Hepatocyte (in vitro differentiated cells): ENCODE results near the gene AXDND1. TPM values are rescaled to one million over a fixed set of nuclear protein-coding genes. Genes with fewer than 3 reads are reported as not detected.
"Not testable (repeated sequence)": the region's sequence is repeated elsewhere in the genome, so short reads cannot be mapped to it uniquely, and the experiment has no call there.

Source experiments
- DNase-seq: peaks from one replicate; pipeline ENCODE4 v3.0.0-alpha.2; 2016; ENCODE audit warnings: low spot score
- H2AFZ ChIP-seq: fragments of 200-600 bp; sonication (generic); 2 replicates; pipeline ENCODE4 v1.6.0; 2016; ENCODE audit warnings: antibody characterized with exemption, mild to moderate bottlenecking
- H3K27ac ChIP-seq: fragments of 200-600 bp; sonication (generic); 2 replicates; pipeline ENCODE4 v1.5.1; 2016; ENCODE audit warnings: mild to moderate bottlenecking
- H3K27me3 ChIP-seq: fragments of 200-600 bp; sonication (generic); 2 replicates; pipeline ENCODE4 v1.6.1; 2016
- H3K36me3 ChIP-seq: fragments of 200-600 bp; sonication (generic); replicated peaks from 2 replicates; pipeline ENCODE4 v1.5.1; 2016; ENCODE audit warnings: low read depth; ENCODE audit not compliant: insufficient read depth
- H3K4me1 ChIP-seq: fragments of 200-600 bp; sonication (generic); 2 replicates; pipeline ENCODE4 v1.5.1; 2016; ENCODE audit warnings: mild to moderate bottlenecking, moderate library complexity; ENCODE audit not compliant: insufficient read depth
- H3K4me2 ChIP-seq: fragments of 200-600 bp; sonication (generic); 2 replicates; pipeline ENCODE4 v1.6.0; 2016
- H3K4me3 ChIP-seq: fragments of 200-600 bp; sonication (generic); 2 replicates; pipeline ENCODE4 v1.5.1; 2016; ENCODE audit warnings: mild to moderate bottlenecking
- H3K79me2 ChIP-seq: fragments of 200-600 bp; sonication (generic); 2 replicates; pipeline ENCODE4 v1.6.0; 2017; ENCODE audit warnings: mild to moderate bottlenecking
- H3K9me2 ChIP-seq: fragments of 200-600 bp; sonication (generic); replicated peaks from 2 replicates; pipeline ENCODE4 v1.6.0; 2017; ENCODE audit warnings: mild to moderate bottlenecking; ENCODE audit not compliant: insufficient read depth
- H3K9me3 ChIP-seq: fragments of 200-600 bp; sonication (generic); 2 replicates; pipeline ENCODE4 v1.5.1; 2016; ENCODE audit warnings: low read depth, mild to moderate bottlenecking
- H4K20me1 ChIP-seq: fragments of 200-600 bp; sonication (generic); 2 replicates; pipeline ENCODE4 v1.6.0; 2016; ENCODE audit warnings: mild to moderate bottlenecking; ENCODE audit not compliant: insufficient read depth, poor library complexity, severe bottlenecking
- CTCF ChIP-seq: fragments of 200-600 bp; sonication (generic); IDR thresholded peaks from 2 replicates; pipeline ENCODE4 v1.5.1; 2016; ENCODE audit warnings: antibody characterized with exemption, mild to moderate bottlenecking; ENCODE audit not compliant: poor library complexity
- EZH2 ChIP-seq: fragments of 200-600 bp; sonication (generic); IDR thresholded peaks from 2 replicates; pipeline ENCODE4 v1.6.1; 2016; ENCODE audit warnings: antibody characterized with exemption, mild to moderate bottlenecking, borderline replicate concordance
- EZH2phosphoT487 ChIP-seq: fragments of 200-600 bp; sonication (generic); IDR thresholded peaks from one replicate; pipeline ENCODE4 v1.6.1; 2018; ENCODE audit warnings: antibody characterized with exemption, mild to moderate bottlenecking, low read depth, moderate library complexity; ENCODE audit not compliant: unreplicated experiment, severe bottlenecking
- WGBS: methylation state at CpG from one replicate; pipeline ENCODE4 v1.1.6; 2016; ENCODE audit warnings: low lambda C conversion rate; ENCODE audit errors: missing lambda C conversion rate; 5-methylcytosine and 5-hydroxymethylcytosine counted together
- polyA plus RNA-seq: library from polyadenylated mRNA; unstranded; fragments of >200 nt; fragmentation: Nextera tagmentation; extraction: Ambion mirVana; gene quantifications from 2 replicates; pipeline ENCODE4 v1.2.1, GENCODE V29; 2016
- total RNA-seq: library from RNA; depleted of rRNA; stranded (reverse); fragments of >200 nt; gene quantifications from 2 replicates; pipeline ENCODE4 v1.2.3, GENCODE V29; 2014

The AXDND1 gene
- total and polyA plus RNA-seq, 2 experiments from 2014 or later, result 0.13 to 0.27 TPM

GRCh38 chr1:179516976-179517705 is 151.4 kb downstream of the AXDND1 start:
- no peaks in the 10 kb centered on the region for H3K27me3 ChIP-seq
- H3K36me3 ChIP-seq, result no peaks in the 10 kb centered on the region
- no peak overlapping the region for H3K27ac ChIP-seq
- H4K20me1 ChIP-seq, result no peaks in the 10 kb centered on the region
- WGBS, result 72% methylated on average over 11 of the region's 11 CpGs
- no peak overlapping the region for H3K4me2 ChIP-seq
- H3K9me2 ChIP-seq, result no peaks in the 10 kb centered on the region
- H3K79me2 ChIP-seq, result no peaks in the 10 kb centered on the region
- H3K4me1 ChIP-seq, result no peaks in the 10 kb centered on the region
- no peak for DNase-seq
- no peak for TF ChIP-seq EZH2phosphoT487
- TF ChIP-seq EZH2, result no peak
- TF ChIP-seq CTCF, result no peak
- no peak overlapping the region for H2AFZ ChIP-seq
- H3K4me3 ChIP-seq, result no peak overlapping the region
- H3K9me3 ChIP-seq, result no peaks in the 10 kb centered on the region

- 93% methylated on average over 1 of the region's 1 CpG for WGBS
- H3K4me2 ChIP-seq, H3K27ac ChIP-seq, H4K20me1 ChIP-seq, H3K9me3 ChIP-seq, H3K27me3 ChIP-seq, H3K79me2 ChIP-seq, DNase-seq, H3K36me3 ChIP-seq, H2AFZ ChIP-seq, H3K4me3 ChIP-seq, H3K4me1 ChIP-seq, H3K9me2 ChIP-seq: not testable (repeated sequence)
Observed at GRCh38 chr1:179518544-179518943, 152.8 kb downstream of the AXDND1 start.

- no peaks in the 10 kb centered on the region for H3K9me2 ChIP-seq
- no peak overlapping the region for H2AFZ ChIP-seq
- H3K4me1 ChIP-seq, result no peaks in the 10 kb centered on the region
- DNase-seq, result no peak
- H3K9me3 ChIP-seq, result no peaks in the 10 kb centered on the region
- WGBS, result 79% methylated on average over 8 of the region's 8 CpGs
- no peak overlapping the region for H3K4me2 ChIP-seq
- no peaks in the 10 kb centered on the region for H4K20me1 ChIP-seq
- no peak overlapping the region for H3K4me3 ChIP-seq
- no peaks in the 10 kb centered on the region for H3K36me3 ChIP-seq
- TF ChIP-seq EZH2 (no peak), CTCF (no peak), EZH2phosphoT487 (no peak)
- no peaks in the 10 kb centered on the region for H3K79me2 ChIP-seq
- H3K27me3 ChIP-seq, result no peaks in the 10 kb centered on the region
- H3K27ac ChIP-seq, result no peak overlapping the region
Observed at GRCh38 chr1:179529482-179530195, 163.9 kb downstream of the AXDND1 start.

- Histone ChIP-seq H3K9me3 (no peaks in the 10 kb centered on the region), H3K9me2 (no peaks in the 10 kb centered on the region), H3K4me2 (no peak overlapping the region), H3K27me3 (no peaks in the 10 kb centered on the region), H3K27ac (no peak overlapping the region), H3K4me1 (no peaks in the 10 kb centered on the region), H3K36me3 (no peaks in the 10 kb centered on the region), H3K79me2 (no peaks in the 10 kb centered on the region), H4K20me1 (no peaks in the 10 kb centered on the region), H2AFZ (no peak overlapping the region), H3K4me3 (no peak overlapping the region)
- WGBS, result 89% methylated on average over 1 of the region's 1 CpG
- no peak for TF ChIP-seq EZH2phosphoT487
- no peak for TF ChIP-seq CTCF
- TF ChIP-seq EZH2, result no peak
- no peak for DNase-seq
Observed at GRCh38 chr1:179530352-179530751, 164.6 kb downstream of the AXDND1 start.
